ENCODE data around the gene CFAP298. TPM values are rescaled to one million over a fixed set of nuclear protein-coding genes. Genes with fewer than 3 reads are reported as not detected.

The CFAP298 gene
- total and polyA plus RNA-seq, 2 of the 13 experiments (the other 11 are each of a cell fraction or from before 2014, with no cell fraction given), result 21.2 to 62.2 TPM

DNA sequence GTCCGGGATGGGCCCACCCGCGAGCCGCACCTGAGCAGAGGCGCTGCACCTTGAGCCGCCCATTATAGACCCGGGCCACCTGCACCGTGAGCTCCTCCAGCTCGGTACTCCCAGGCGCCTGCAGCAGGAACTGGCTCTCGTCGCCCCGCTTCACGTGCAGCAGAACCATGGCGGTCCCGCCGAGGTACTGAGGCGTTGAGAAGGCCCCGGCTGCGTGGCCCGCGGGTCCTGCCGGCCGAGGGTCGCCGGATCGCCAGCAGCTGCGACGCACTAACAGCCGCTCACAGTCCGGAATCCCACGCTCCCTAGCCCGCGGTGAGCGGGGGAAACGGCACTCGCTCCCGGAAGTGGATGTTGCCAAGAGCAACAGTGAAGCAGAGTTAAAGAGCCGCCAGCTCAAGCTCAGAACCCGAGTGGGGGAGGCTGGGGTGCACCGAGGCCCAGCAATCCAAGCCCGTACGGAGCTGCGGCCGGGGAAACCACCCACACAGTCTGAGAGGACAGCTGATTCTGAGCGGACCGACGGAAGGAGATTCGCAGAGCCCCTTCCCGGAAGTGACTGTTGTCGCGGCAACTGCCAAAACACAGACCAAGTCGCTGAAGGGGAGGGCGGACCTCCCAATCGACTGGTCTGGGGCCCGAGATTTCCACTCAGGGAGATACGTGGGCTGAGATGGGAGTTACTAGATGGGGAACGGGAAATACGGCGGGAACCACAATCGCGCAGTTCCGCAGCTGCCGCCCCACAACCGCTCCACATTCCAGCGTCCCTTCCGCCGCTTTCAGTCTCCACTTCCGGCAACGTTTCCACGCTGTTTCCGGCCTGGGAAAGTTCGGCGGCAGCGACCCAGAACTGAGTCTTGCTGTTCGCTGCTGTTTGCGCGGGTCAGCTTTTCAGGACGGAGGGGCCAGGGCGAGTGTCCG is at the start of gene CFAP298 (continued):
- TF ChIP-seq, protein P1, sequence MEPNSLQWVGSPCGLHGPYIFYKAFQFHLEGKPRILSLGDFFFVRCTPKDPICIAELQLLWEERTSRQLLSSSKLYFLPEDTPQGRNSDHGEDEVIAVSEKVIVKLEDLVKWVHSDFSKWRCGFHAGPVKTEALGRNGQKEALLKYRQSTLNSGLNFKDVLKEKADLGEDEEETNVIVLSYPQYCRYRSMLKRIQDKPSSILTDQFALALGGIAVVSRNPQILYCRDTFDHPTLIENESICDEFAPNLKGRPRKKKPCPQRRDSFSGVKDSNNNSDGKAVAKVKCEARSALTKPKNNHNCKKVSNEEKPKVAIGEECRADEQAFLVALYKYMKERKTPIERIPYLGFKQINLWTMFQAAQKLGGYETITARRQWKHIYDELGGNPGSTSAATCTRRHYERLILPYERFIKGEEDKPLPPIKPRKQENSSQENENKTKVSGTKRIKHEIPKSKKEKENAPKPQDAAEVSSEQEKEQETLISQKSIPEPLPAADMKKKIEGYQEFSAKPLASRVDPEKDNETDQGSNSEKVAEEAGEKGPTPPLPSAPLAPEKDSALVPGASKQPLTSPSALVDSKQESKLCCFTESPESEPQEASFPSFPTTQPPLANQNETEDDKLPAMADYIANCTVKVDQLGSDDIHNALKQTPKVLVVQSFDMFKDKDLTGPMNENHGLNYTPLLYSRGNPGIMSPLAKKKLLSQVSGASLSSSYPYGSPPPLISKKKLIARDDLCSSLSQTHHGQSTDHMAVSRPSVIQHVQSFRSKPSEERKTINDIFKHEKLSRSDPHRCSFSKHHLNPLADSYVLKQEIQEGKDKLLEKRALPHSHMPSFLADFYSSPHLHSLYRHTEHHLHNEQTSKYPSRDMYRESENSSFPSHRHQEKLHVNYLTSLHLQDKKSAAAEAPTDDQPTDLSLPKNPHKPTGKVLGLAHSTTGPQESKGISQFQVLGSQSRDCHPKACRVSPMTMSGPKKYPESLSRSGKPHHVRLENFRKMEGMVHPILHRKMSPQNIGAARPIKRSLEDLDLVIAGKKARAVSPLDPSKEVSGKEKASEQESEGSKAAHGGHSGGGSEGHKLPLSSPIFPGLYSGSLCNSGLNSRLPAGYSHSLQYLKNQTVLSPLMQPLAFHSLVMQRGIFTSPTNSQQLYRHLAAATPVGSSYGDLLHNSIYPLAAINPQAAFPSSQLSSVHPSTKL (CRISPR knock-in tag; IDR thresholded peaks at IDR 0.05), result peak; percentile 51
- TF ChIP-seq SOX5 (CRISPR knock-in tag; IDR thresholded peaks at IDR 0.05; ENCODE audit: borderline replicate concordance), result 0 out of 2 replicates have a peak, but pooled peaks have one; percentile 8
- TF ChIP-seq ZNF251 (CRISPR knock-in tag; IDR thresholded peaks at IDR 0.05), result no peak
- no peak; the same call in 1 of the 2 replicates for TF ChIP-seq ZNF792 (CRISPR knock-in tag; IDR thresholded peaks at IDR 0.05)
- TF ChIP-seq, protein P2, sequence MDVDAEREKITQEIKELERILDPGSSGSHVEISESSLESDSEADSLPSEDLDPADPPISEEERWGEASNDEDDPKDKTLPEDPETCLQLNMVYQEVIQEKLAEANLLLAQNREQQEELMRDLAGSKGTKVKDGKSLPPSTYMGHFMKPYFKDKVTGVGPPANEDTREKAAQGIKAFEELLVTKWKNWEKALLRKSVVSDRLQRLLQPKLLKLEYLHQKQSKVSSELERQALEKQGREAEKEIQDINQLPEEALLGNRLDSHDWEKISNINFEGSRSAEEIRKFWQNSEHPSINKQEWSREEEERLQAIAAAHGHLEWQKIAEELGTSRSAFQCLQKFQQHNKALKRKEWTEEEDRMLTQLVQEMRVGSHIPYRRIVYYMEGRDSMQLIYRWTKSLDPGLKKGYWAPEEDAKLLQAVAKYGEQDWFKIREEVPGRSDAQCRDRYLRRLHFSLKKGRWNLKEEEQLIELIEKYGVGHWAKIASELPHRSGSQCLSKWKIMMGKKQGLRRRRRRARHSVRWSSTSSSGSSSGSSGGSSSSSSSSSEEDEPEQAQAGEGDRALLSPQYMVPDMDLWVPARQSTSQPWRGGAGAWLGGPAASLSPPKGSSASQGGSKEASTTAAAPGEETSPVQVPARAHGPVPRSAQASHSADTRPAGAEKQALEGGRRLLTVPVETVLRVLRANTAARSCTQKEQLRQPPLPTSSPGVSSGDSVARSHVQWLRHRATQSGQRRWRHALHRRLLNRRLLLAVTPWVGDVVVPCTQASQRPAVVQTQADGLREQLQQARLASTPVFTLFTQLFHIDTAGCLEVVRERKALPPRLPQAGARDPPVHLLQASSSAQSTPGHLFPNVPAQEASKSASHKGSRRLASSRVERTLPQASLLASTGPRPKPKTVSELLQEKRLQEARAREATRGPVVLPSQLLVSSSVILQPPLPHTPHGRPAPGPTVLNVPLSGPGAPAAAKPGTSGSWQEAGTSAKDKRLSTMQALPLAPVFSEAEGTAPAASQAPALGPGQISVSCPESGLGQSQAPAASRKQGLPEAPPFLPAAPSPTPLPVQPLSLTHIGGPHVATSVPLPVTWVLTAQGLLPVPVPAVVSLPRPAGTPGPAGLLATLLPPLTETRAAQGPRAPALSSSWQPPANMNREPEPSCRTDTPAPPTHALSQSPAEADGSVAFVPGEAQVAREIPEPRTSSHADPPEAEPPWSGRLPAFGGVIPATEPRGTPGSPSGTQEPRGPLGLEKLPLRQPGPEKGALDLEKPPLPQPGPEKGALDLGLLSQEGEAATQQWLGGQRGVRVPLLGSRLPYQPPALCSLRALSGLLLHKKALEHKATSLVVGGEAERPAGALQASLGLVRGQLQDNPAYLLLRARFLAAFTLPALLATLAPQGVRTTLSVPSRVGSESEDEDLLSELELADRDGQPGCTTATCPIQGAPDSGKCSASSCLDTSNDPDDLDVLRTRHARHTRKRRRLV (CRISPR knock-in tag; IDR thresholded peaks at IDR 0.05), result peak; percentile 92
- TF ChIP-seq MBNL3 (CRISPR knock-in tag; conservative IDR thresholded peaks at IDR 0.05), result no peak
- peak; percentile 59 for TF ChIP-seq RXRA (CRISPR knock-in tag; IDR thresholded peaks at IDR 0.05)
- TF ChIP-seq REPIN1 (CRISPR knock-in tag; IDR thresholded peaks at IDR 0.05; ENCODE audit: borderline replicate concordance, low read depth), result peak; percentile 62
- TF ChIP-seq, protein P3, sequence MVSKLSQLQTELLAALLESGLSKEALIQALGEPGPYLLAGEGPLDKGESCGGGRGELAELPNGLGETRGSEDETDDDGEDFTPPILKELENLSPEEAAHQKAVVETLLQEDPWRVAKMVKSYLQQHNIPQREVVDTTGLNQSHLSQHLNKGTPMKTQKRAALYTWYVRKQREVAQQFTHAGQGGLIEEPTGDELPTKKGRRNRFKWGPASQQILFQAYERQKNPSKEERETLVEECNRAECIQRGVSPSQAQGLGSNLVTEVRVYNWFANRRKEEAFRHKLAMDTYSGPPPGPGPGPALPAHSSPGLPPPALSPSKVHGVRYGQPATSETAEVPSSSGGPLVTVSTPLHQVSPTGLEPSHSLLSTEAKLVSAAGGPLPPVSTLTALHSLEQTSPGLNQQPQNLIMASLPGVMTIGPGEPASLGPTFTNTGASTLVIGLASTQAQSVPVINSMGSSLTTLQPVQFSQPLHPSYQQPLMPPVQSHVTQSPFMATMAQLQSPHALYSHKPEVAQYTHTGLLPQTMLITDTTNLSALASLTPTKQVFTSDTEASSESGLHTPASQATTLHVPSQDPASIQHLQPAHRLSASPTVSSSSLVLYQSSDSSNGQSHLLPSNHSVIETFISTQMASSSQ (IDR thresholded peaks at IDR 0.05; ENCODE audit: low read depth), result no peak
- TF ChIP-seq, protein P3 (CRISPR knock-in tag; IDR thresholded peaks at IDR 0.05; ENCODE audit: borderline replicate concordance), result peak; percentile 11; the same call in 1 of the 2 replicates
- 0 out of 2 replicates have a peak, but pooled peaks have one; percentile 11 for TF ChIP-seq ZNF430 (CRISPR knock-in tag; IDR thresholded peaks at IDR 0.05)
- no peak for TF ChIP-seq HMG20A (CRISPR knock-in tag; IDR thresholded peaks at IDR 0.05; ENCODE audit: borderline replicate concordance)
- no peak; the same call in 1 of the 2 replicates for TF ChIP-seq ZNF552 (CRISPR knock-in tag; IDR thresholded peaks at IDR 0.05; ENCODE audit: borderline replicate concordance)

Measured in HepG2 (cell line).